ENCODE data around the gene PLA2G2E. TPM values are rescaled to one million over a fixed set of nuclear protein-coding genes. Genes with fewer than 3 reads are reported as not detected.

The PLA2G2E gene
- total RNA-seq, 1 donor from 2014 or later: not detected

Other genes with a start within 250 kb of the PLA2G2E start
- gene TMCO4, start 123.7 kb downstream of the PLA2G2E start, total RNA-seq: 1.8 and 2.4 TPM in 2 replicates
- gene RNF186, start 108.3 kb downstream of the PLA2G2E start, total RNA-seq: not detected in 2 replicates
- gene OTUD3, start 41.2 kb downstream of the PLA2G2E start, total RNA-seq: 8.7 and 10.6 TPM in 2 replicates
- gene PLA2G2A, start 56.0 kb upstream of the PLA2G2E start, total RNA-seq: not detected in 2 replicates
- gene PLA2G5, start 146.6 kb upstream of the PLA2G2E start, total RNA-seq: not detected in 2 replicates
- gene PLA2G2D, start 195.9 kb upstream of the PLA2G2E start, total RNA-seq: not detected in 2 replicates
- gene PLA2G2F, start 215.7 kb upstream of the PLA2G2E start, total RNA-seq: 0.23 TPM in 1 of 2 replicates, not detected in the other